ENCODE measurements around the gene POLR2E. TPM values are rescaled to one million over a fixed set of nuclear protein-coding genes. Genes with fewer than 3 reads are reported as not detected.

The POLR2E gene
- total RNA-seq, 1 experiment from 2014 or later, result 261 TPM

DNA sequence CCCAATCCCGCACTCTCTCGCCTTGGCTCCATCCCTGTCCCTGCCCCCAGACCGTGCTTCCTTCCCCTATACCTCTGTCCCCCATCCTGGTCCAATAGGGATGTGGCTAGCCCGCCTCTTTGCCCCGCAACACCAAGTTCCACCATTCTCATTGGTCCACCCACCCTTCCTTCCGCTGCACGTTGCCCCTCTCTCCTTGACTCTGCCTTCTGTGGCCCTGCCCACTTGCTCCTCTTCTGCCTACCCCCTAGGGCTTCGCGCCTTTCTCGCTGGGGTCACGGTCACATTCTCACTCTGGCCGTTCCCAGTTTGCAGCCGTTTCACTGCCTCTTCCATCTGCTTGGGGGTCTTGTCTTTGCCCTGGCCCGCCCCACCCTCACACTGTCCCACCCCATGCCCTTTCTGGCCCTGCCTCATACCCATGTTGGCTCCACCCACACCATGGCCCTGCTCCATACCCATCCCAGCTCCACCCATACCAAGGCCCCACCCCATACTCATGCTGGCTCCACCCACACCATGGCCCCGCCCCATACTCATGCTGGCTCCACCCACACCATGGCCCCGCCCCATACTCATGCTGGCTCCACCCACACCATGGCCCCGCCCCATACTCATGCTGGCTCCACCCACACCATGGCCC is 32.7 kb downstream of the POLR2E start:
- H4K91ac ChIP-seq (ENCODE audit: insufficient read length, low read depth, low read length), result no peak overlapping the region
- no peaks in the 10 kb centered on the region for H3K79me2 ChIP-seq (ENCODE audit: insufficient read depth, low read length)
- H3K4me1 ChIP-seq (ENCODE audit: insufficient read depth, low read length), result peaks cover 5% of the 10 kb centered on the region; the same call in 1 of the 2 replicates
- Mint-ChIP-seq H3K27me3 (ENCODE audit: low read depth) (peaks cover 13% of the 10 kb centered on the region), H3K27ac (peak overlapping the region; percentile 23 to 99 (median 93); a peak in 5 of 7 replicates), H3K4me1 (peaks cover 11 to 32% of the 10 kb centered on the region in 2 experiments), H3K36me3 (ENCODE audit: insufficient read depth in 1 of 3, low read depth in 3 of 3) (peaks cover 0 to 5% (median under 1%) of the 10 kb centered on the region in 3 experiments; a peak in 1 of 7 replicates), H3K9me3 (no peaks in the 10 kb centered on the region), H3K4me3 (peak overlapping the region; percentile 14 to 72; a peak in 4 of 5 replicates)
- no peak overlapping the region for H3K9ac ChIP-seq (ENCODE audit: extremely low read depth, insufficient read length, low read length)
- no peak overlapping the region for H2BK5ac ChIP-seq (ENCODE audit: insufficient read length, low read length)
- no peak overlapping the region for H3T11ph ChIP-seq (ENCODE audit: low read length)
- no peak overlapping the region for H2BK120ac ChIP-seq (ENCODE audit: low read depth, low read length, poor library complexity, severe bottlenecking)
- H2AFZ ChIP-seq (ENCODE audit: low read length), result no peak overlapping the region
- H3K4me2 ChIP-seq (ENCODE audit: insufficient read depth, insufficient read length, low read length), result no peak overlapping the region
- no peak overlapping the region for H4K5ac ChIP-seq (ENCODE audit: insufficient read length, low read depth, low read length)
- no peak overlapping the region for H2AK5ac ChIP-seq (ENCODE audit: insufficient read length, low read length)
- H3K18ac ChIP-seq (ENCODE audit: insufficient read length, low read depth, low read length), result peak overlapping the region; percentile 8
- no peak overlapping the region for H3K27ac ChIP-seq (ENCODE audit: insufficient read length, low read depth, low read length)
- H3K14ac ChIP-seq (ENCODE audit: insufficient read depth, low read length), result no peak overlapping the region
- H3K4ac ChIP-seq (ENCODE audit: low read depth, low read length), result no peak overlapping the region
- H3K23me2 ChIP-seq (ENCODE audit: insufficient read length, low read depth, low read length, poor library complexity, severe bottlenecking), result peaks cover 21% of the 10 kb centered on the region
- peak; percentile 72 for DNase-seq
- no peak overlapping the region for H2BK15ac ChIP-seq (ENCODE audit: low read depth, low read length)
- no peak overlapping the region for H3K23ac ChIP-seq (ENCODE audit: insufficient read length, low read depth, low read length)
- no peak overlapping the region for H2BK12ac ChIP-seq (ENCODE audit: insufficient read length, low read depth, low read length)
- TF ChIP-seq, protein P1, sequence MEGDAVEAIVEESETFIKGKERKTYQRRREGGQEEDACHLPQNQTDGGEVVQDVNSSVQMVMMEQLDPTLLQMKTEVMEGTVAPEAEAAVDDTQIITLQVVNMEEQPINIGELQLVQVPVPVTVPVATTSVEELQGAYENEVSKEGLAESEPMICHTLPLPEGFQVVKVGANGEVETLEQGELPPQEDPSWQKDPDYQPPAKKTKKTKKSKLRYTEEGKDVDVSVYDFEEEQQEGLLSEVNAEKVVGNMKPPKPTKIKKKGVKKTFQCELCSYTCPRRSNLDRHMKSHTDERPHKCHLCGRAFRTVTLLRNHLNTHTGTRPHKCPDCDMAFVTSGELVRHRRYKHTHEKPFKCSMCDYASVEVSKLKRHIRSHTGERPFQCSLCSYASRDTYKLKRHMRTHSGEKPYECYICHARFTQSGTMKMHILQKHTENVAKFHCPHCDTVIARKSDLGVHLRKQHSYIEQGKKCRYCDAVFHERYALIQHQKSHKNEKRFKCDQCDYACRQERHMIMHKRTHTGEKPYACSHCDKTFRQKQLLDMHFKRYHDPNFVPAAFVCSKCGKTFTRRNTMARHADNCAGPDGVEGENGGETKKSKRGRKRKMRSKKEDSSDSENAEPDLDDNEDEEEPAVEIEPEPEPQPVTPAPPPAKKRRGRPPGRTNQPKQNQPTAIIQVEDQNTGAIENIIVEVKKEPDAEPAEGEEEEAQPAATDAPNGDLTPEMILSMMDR (conservative IDR thresholded peaks at IDR 0.05), result no peak
- no peak overlapping the region for H4K8ac ChIP-seq (replicated peaks; ENCODE audit: insufficient read length, low read depth, low read length)
- H3K9me3 ChIP-seq (ENCODE audit: control insufficient read depth, low read depth, low read length), result peaks cover 10% of the 10 kb centered on the region
- WGBS (ENCODE audit: extremely low coverage, insufficient read length, low lambda C conversion rate), result no CpG with 5 or more reads among the region's 17 CpGs
- no peak overlapping the region for H2BK20ac ChIP-seq (ENCODE audit: low read depth, low read length, poor library complexity, severe bottlenecking)
- H3K27me3 ChIP-seq (ENCODE audit: insufficient read depth, low read length), result no peaks in the 10 kb centered on the region; the same call in 1 of the 2 replicates
- no peaks in the 10 kb centered on the region for H4K20me1 ChIP-seq (ENCODE audit: control insufficient read depth, insufficient read depth, insufficient read length)
- no peak overlapping the region for H3K56ac ChIP-seq (ENCODE audit: insufficient read length, low read depth, low read length)
- H3K79me1 ChIP-seq (ENCODE audit: insufficient read depth, low read depth, low read length, poor library complexity, severe bottlenecking), result no peaks in the 10 kb centered on the region
